Caco-2 (cell line): Measurements from ENCODE around the gene GMPPA. TPM values are rescaled to one million over a fixed set of nuclear protein-coding genes. Genes with fewer than 3 reads are reported as not detected.

Experiments
- BruUV-seq: library from RNA; stranded (reverse); fragments of 400-500 nt; replicated peaks from 2 replicates; lab custom pipeline; 2021; lab: Mats Ljungman, UMichigan
- CTCF ChIA-PET: fragments of 300-600 bp; sonication (Branson Sonifier 250); formaldehyde crosslinking; loops from one replicate; lab custom pipeline; 2022; ENCODE audit warnings: antibody characterized with exemption; lab: Charles Lee
- POLR2A ChIA-PET: fragments of 300-600 bp; sonication (Branson Sonifier 250); formaldehyde crosslinking; loops from one replicate; lab custom pipeline; 2022; ENCODE audit warnings: antibody characterized with exemption; lab: Charles Lee
- DNase-seq, 2 experiments: peaks; one replicate each; pipeline versions ENCODE4 v3.0.0 to v3.0.0-alpha.2; 2020 to 2022
- H3K27me3 ChIP-seq: replicated peaks from 2 replicates; pipeline ENCODE4 v1.6.0; 2011; ENCODE audit warnings: low read length; ENCODE audit not compliant: control insufficient read depth, insufficient read depth
- H3K36me3 ChIP-seq: 2 replicates; pipeline ENCODE4 v1.5.1; 2011; ENCODE audit warnings: low read length; ENCODE audit not compliant: control insufficient read depth, insufficient read depth
- H3K4me1 ChIP-seq: fragments of 250-450 bp; sonication (Bioruptor Pico); 2 replicates; pipeline ENCODE4 v1.5.1; 2020; ENCODE audit warnings: mild to moderate bottlenecking
- H3K4me3 ChIP-seq: 2 replicates; pipeline ENCODE4 v1.5.1; 2011; ENCODE audit warnings: low read depth, mild to moderate bottlenecking, control low read depth, low read length
- H3K9me3 ChIP-seq: fragments of 250-450 bp; sonication (Bioruptor Pico); 2 replicates; pipeline ENCODE4 v1.5.1; 2020; ENCODE audit warnings: mild to moderate bottlenecking, moderate library complexity
- H3K27ac Mint-ChIP-seq: one replicate; pipeline ENCODE4 v1.8.0; 2022; ENCODE audit warnings: mixed read lengths; ENCODE audit not compliant: unreplicated experiment
- H3K27me3 Mint-ChIP-seq: one replicate; pipeline ENCODE4 v1.8.0; 2022; ENCODE audit warnings: mixed read lengths; ENCODE audit not compliant: insufficient read depth, unreplicated experiment
- H3K36me3 Mint-ChIP-seq: one replicate; pipeline ENCODE4 v1.8.0; 2022; ENCODE audit warnings: mild to moderate bottlenecking, mixed read lengths; ENCODE audit not compliant: insufficient read depth, unreplicated experiment
- H3K4me1 Mint-ChIP-seq: one replicate; pipeline ENCODE4 v1.8.0; 2022; ENCODE audit warnings: low read depth, mixed read lengths; ENCODE audit not compliant: unreplicated experiment
- H3K4me3 Mint-ChIP-seq: one replicate; pipeline ENCODE4 v1.8.0; 2022; ENCODE audit warnings: mild to moderate bottlenecking, moderate library complexity, mixed read lengths; ENCODE audit not compliant: unreplicated experiment
- H3K9me3 Mint-ChIP-seq: one replicate; pipeline ENCODE4 v1.8.0; 2022; ENCODE audit warnings: mixed read lengths; ENCODE audit not compliant: unreplicated experiment
- intact Hi-C: fragments of 100-400 bp; cut with micrococcal nuclease; formaldehyde crosslinking; loops from one replicate; pipeline ENCODE4 v1.10.0; 2022; ENCODE audit not compliant: unreplicated experiment
- total RNA-seq: library from RNA; stranded (reverse); gene quantifications from 2 replicates; pipeline ENCODE4 v1.2.3, GENCODE V29; 2022
- TF ChIP-seq, protein P1 (sequence below), 2 experiments: fragments of 200-600 bp in 1 of 2; IDR thresholded peaks; 1 replicate in 1 of 2; 2 replicates in 1 of 2; pipeline versions ENCODE4 v1.5.1 to v1.8.0; 2011 to 2022; ENCODE audit warnings: antibody characterized with exemption in 1 of 2, control low read depth in 1 of 2, inconsistent platforms in 1 of 2, low read depth in 1 of 2, low read length in 1 of 2, mild to moderate bottlenecking in 1 of 2, moderate library complexity in 1 of 2; ENCODE audit not compliant: insufficient read depth in 1 of 2, severe bottlenecking in 1 of 2, unreplicated experiment in 1 of 2

The GMPPA gene
- total RNA-seq, 1 experiment from 2014 or later: 53.7 TPM

- Mint-ChIP-seq H3K27me3 (peaks cover 31% of the 10 kb centered on the region), H3K4me1 (peaks cover 18% of the 10 kb centered on the region), H3K9me3 (no peaks in the 10 kb centered on the region), H3K4me3 (peak overlapping the region; percentile 40), H3K27ac (no peak overlapping the region), H3K36me3 (no peaks in the 10 kb centered on the region)
- H3K4me1 ChIP-seq: peaks cover 12% of the 10 kb centered on the region
- peaks cover 5% of the 10 kb centered on the region; the same call in 1 of the 2 replicates for H3K27me3 ChIP-seq
- no peak for DNase-seq
- POLR2A ChIA-PET: no interaction called here
- H3K9me3 ChIP-seq: no peaks in the 10 kb centered on the region
- TF ChIP-seq, protein P1, sequence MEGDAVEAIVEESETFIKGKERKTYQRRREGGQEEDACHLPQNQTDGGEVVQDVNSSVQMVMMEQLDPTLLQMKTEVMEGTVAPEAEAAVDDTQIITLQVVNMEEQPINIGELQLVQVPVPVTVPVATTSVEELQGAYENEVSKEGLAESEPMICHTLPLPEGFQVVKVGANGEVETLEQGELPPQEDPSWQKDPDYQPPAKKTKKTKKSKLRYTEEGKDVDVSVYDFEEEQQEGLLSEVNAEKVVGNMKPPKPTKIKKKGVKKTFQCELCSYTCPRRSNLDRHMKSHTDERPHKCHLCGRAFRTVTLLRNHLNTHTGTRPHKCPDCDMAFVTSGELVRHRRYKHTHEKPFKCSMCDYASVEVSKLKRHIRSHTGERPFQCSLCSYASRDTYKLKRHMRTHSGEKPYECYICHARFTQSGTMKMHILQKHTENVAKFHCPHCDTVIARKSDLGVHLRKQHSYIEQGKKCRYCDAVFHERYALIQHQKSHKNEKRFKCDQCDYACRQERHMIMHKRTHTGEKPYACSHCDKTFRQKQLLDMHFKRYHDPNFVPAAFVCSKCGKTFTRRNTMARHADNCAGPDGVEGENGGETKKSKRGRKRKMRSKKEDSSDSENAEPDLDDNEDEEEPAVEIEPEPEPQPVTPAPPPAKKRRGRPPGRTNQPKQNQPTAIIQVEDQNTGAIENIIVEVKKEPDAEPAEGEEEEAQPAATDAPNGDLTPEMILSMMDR (IDR thresholded peaks at IDR 0.05; ENCODE audit: insufficient read depth in 1 of 2, low read depth in 1 of 2, low read length in 1 of 2, severe bottlenecking in 1 of 2, unreplicated experiment in 1 of 2): no peak
- intact Hi-C loops: no loop called here
- CTCF ChIA-PET: interaction anchor here (0.9 to 1.9 kb wide), 4 partner anchors 12 to 22 kb away, joined by 4 to 8 read pairs (median 6); partner anchors contain the start of gene GMPPA
- BruUV-seq: no TSS peak
- H3K4me3 ChIP-seq: no peak overlapping the region
- no peaks in the 10 kb centered on the region for H3K36me3 ChIP-seq
Observed at GRCh38 chr2:219513787-219514186, 15.1 kb downstream of the GMPPA start.

DNA sequence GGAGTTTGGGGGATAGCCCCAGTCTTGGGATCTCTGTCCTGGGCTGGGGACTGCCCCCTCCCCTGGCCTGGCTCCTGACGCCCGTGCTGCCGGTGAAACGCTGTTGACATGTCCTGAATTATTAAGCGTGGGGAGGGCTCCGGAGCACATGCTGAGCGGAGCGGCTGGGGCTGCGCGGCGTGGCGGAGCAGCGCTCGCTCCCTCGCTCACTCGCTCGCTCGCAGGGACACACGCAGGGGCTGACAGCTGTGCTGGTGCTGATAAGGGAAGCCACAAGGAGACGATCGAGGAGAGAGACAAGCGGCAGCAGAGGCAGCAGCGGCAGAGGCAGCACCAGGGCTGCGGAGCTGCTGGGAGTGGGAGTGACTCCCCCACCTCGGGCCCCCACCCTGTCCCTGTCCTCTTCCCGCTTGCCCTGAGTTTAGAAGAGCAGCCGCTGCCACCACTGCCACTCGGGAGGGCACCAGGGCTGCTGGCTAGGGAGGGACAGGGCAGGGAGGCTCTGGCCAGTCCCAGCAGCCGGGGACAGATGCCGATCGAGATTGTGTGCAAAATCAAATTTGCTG lies 15.6 kb downstream of the GMPPA start, which contains the start of gene ASIC4:
ASIC4 (plus strand) TSS at position 287 of the 566 bp plus-strand sequence; CDS start at position 530, 243 bp downstream.
- POLR2A ChIA-PET: no interaction called here
- Histone ChIP-seq H3K4me1 (peaks cover 12% of the 10 kb centered on the region), H3K9me3 (no peaks in the 10 kb centered on the region), H3K27me3 (peaks cover 5% of the 10 kb centered on the region; the same call in 1 of the 2 replicates), H3K36me3 (no peaks in the 10 kb centered on the region), H3K4me3 (no peak within 1 kb of the TSS)
- Mint-ChIP-seq H3K9me3 (no peaks in the 10 kb centered on the region), H3K27ac (no peak within 1 kb of the TSS), H3K36me3 (no peaks in the 10 kb centered on the region), H3K27me3 (peaks cover 31% of the 10 kb centered on the region), H3K4me3 (peak within 1 kb of the TSS; percentile 40), H3K4me1 (peaks cover 18% of the 10 kb centered on the region)
- intact Hi-C loops: no loop called here
- CTCF ChIA-PET: interaction anchor here (0.9 to 1.9 kb wide), 4 partner anchors 12 to 22 kb away, joined by 4 to 8 read pairs (median 6); partner anchors contain the start of gene GMPPA
- DNase-seq: peak in 1 of 2 experiments; percentile 22
- BruUV-seq: no TSS peak
- TF ChIP-seq, protein P1 (IDR thresholded peaks at IDR 0.05; ENCODE audit: insufficient read depth in 1 of 2, low read depth in 1 of 2, low read length in 1 of 2, severe bottlenecking in 1 of 2, unreplicated experiment in 1 of 2): no peak

- H3K4me1 Mint-ChIP-seq: peaks cover 12% of the 10 kb centered on the region
- POLR2A ChIA-PET: no interaction called here
- intact Hi-C loops: no loop called here
Observed at GRCh38 chr2:219514836-219515235, 16.1 kb downstream of the GMPPA start.

More at GRCh38 chr2:219514836-219515235, 16.1 kb downstream of the GMPPA start:
- CTCF ChIA-PET: interaction anchor here (0.9 to 1.2 kb wide), 2 partner anchors 15 to 23 kb away, joined by 7 to 8 read pairs; no protein-coding TSS in a partner anchor
- no TSS peak for BruUV-seq
- Mint-ChIP-seq H3K9me3 (no peaks in the 10 kb centered on the region), H3K4me3 (no peak overlapping the region), H3K27me3 (peaks cover 31% of the 10 kb centered on the region), H3K36me3 (no peaks in the 10 kb centered on the region), H3K27ac (no peak overlapping the region)
- TF ChIP-seq, protein P1 (IDR thresholded peaks at IDR 0.05; ENCODE audit: insufficient read depth in 1 of 2, low read depth in 1 of 2, low read length in 1 of 2, severe bottlenecking in 1 of 2, unreplicated experiment in 1 of 2): no peak
- DNase-seq: no peak
- Histone ChIP-seq H3K27me3 (peaks cover 5% of the 10 kb centered on the region; the same call in 1 of the 2 replicates), H3K9me3 (no peaks in the 10 kb centered on the region), H3K4me1 (peaks cover 12% of the 10 kb centered on the region), H3K36me3 (no peaks in the 10 kb centered on the region), H3K4me3 (no peak overlapping the region)
